Choroid plexus epithelial cell (primary cell): Measurements from ENCODE around the gene ELMO1.

ENCODE experiments used
- DNase-seq: peaks from one replicate; pipeline ENCODE4 v3.0.0-alpha.2; 2010; ENCODE audit warnings: low read depth
- H3K4me3 ChIP-seq: 2 replicates; pipeline ENCODE4 v1.5.1; 2011; ENCODE audit warnings: low read depth, mild to moderate bottlenecking, control low read depth, low read length, moderate library complexity
- TF ChIP-seq, protein P1 (sequence below): conservative IDR thresholded peaks from 2 replicates; pipeline ENCODE4 v1.5.1; 2011; ENCODE audit warnings: low read depth, mild to moderate bottlenecking, control low read depth, inconsistent platforms, low read length, moderate library complexity

ELMO1 gene

DNA sequence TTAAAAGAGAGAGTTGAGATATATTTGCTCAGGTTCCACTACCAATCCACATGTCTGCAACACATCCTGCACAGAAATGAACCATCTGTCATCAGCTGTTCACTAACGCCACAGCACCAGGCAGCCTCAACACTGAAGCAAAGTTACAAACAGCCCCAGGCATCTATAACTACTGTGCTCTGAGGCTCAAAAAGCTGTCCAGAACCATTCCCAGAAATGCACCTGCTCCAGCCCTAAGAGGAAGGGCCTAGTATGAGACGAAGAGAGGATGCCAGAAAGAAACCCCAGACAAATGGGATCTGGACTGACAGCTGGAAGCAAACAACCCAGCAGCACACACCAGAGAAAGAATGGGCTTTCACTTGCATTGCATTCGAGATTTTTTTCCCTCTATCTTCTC, 159.3 kb downstream of the ELMO1 start:
- H3K4me3 ChIP-seq, result no peak overlapping the region
- no peak for DNase-seq
- TF ChIP-seq, protein P1, sequence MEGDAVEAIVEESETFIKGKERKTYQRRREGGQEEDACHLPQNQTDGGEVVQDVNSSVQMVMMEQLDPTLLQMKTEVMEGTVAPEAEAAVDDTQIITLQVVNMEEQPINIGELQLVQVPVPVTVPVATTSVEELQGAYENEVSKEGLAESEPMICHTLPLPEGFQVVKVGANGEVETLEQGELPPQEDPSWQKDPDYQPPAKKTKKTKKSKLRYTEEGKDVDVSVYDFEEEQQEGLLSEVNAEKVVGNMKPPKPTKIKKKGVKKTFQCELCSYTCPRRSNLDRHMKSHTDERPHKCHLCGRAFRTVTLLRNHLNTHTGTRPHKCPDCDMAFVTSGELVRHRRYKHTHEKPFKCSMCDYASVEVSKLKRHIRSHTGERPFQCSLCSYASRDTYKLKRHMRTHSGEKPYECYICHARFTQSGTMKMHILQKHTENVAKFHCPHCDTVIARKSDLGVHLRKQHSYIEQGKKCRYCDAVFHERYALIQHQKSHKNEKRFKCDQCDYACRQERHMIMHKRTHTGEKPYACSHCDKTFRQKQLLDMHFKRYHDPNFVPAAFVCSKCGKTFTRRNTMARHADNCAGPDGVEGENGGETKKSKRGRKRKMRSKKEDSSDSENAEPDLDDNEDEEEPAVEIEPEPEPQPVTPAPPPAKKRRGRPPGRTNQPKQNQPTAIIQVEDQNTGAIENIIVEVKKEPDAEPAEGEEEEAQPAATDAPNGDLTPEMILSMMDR, result no peak

DNA sequence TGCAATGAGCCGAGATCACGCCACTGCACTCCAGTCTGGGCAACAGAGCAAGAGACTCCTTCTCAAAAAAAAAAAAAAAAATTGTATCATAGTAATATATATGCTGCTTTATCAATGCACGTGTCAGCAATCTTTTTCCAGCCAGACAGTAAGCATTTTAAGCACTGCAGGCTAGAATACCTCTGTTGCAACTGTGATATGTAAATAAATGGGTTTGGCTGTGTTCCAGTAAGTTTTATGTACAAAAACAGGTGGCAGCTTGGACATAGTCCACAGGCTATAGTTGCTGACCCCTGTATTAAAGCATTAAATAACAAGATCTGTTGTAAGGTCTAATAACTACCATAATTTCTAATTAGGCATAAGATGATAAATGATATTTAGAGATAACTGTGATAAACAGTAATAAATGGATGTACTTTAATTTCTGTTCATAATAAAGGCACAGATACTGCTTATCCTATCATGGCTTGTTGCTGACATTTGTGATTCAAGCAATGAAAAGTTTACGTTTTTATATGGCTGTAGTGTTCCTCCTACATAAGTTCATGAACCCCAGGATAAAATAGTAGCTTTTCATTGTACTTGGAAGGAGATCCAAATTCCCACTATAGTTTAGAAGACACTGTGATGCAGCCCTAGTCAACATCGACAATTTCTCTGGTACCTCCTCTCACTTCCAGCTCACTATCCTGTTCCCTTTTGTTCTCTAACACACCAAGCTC, 161.4 kb downstream of the ELMO1 start:
- no peak overlapping the region for H3K4me3 ChIP-seq
- TF ChIP-seq, protein P1, result no peak
- peak; percentile 1 for DNase-seq

DNA sequence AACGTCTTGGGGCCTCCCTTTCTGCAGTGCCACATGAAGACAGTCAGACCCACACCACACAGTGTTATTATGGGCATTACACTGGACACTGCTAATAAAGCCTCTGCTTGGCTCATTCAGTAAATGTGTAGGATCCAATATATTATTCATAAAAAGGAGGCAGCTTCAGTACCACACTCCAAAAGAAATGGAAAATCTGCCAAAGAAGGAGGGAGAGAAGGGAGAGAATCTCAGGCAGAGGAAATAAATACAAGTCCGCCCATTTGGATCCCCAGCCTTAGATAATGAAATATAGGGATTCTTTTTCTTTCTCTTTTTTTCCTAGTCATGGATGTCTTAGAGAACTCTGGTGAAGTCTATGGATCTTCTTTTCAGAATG, 162.2 kb downstream of the ELMO1 start:
- no peak overlapping the region for H3K4me3 ChIP-seq
- no peak for DNase-seq
- TF ChIP-seq, protein P1, result no peak

DNA sequence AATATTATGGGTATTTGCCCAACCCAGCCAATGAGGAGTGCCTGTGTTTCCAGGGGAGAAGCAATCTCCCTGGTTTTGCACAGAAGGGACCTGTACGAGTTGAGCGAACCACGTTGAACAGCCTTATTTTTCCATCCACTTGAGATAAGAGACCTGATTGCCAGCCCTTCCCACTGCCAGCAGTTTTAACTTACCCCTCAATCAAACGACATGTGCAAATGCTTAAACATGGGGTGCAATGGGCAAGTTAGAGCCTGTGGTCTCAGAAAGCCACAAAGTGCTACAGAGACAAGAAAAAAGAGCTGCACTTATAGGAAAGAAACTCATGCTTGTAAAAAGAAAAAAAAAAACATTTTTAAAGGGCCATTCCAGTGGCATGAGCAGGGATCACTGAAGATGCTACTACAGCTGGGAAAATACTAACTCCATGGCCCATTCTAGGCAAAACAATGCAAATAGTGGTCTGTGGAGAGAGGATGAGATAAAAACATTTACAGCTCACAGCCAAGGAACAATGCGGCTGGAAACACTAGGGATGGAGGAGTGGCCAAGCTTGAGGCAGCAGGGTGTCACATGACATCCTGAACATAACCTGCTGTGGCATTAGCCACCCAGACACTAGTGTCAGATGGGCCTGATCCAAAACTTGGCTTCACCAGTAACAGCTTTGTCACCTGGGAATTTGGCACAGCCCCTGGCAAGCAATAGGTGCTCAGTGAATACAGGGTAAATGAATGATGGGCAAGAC, 162.8 kb downstream of the ELMO1 start:
- DNase-seq, result no peak
- TF ChIP-seq, protein P1, result no peak
- H3K4me3 ChIP-seq, result no peak overlapping the region

DNA sequence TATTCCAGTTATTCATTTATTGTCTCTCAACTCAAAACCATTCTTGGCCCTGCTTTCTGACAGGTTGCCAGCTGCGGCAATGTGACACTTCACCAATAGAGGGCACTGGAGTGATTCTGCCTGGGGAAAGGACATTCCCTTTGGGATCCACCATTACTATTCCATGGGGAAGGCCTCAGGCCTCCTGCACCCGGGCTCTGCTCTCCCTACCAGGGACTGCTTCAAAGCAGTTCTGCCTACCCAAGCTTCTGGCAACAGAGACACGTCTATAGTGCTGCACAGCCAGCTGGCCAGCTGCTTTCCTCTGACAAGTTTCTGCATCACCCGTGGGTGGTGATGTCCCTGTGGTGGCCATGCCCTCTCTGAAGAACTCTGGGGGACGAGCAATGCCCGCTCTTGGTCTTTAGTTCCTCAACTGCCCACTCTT, 163.8 kb downstream of the ELMO1 start:
- TF ChIP-seq, protein P1, result peak; percentile 39
- no peak overlapping the region for H3K4me3 ChIP-seq
- DNase-seq, result peak; percentile 6

DNA sequence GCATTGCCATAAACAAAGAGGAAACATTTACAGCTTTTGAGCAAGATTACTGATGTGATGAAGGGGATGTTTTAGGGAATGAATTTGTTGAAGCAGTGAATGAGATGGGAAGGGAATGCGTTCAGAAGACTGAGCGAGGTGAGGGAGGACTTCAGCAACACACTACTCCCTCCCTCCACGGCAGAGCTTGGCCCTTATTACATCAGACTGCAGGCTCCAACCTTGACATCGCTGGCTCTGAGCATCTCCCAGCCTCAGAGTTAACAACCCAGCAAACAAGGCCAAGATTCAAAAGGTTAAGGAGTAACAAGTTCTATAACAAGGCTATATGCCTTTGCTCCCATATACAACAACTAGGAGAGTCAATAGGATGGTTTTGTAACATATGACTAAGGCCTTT, 164.4 kb downstream of the ELMO1 start:
- TF ChIP-seq, protein P1, result no peak
- no peak overlapping the region for H3K4me3 ChIP-seq
- no peak for DNase-seq
